Midbrain (tissue), 1 donor: ENCODE data around the gene OXCT1.
"Not testable (repeated sequence)": the region's sequence is repeated elsewhere in the genome, so short reads cannot be mapped to it uniquely, and the experiment has no call there.

Experiments
- DNase-seq: peaks from one replicate; lab custom pipeline; 2025; lab: John Stamatoyannopoulos, UW

OXCT1 gene

DNA sequence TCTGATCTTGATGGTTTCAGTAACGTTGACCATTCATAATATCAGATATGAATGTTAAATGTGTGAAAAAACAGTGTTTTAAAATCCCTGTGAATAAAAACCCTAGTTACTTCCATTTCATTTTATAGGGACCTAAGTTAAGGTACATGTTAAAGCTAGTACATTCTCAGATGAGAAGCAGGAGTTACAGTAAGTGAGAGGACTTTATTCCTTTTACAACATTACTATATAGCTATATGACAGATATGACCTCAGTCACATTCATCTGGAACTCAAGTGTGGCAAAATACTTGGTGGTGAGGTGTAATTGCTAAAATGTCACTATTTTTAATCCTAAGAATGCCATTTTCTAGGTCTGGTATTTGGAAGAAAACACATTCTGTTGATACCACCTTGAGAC is 96.4 kb downstream of the OXCT1 start:
- no peak for DNase-seq

DNA sequence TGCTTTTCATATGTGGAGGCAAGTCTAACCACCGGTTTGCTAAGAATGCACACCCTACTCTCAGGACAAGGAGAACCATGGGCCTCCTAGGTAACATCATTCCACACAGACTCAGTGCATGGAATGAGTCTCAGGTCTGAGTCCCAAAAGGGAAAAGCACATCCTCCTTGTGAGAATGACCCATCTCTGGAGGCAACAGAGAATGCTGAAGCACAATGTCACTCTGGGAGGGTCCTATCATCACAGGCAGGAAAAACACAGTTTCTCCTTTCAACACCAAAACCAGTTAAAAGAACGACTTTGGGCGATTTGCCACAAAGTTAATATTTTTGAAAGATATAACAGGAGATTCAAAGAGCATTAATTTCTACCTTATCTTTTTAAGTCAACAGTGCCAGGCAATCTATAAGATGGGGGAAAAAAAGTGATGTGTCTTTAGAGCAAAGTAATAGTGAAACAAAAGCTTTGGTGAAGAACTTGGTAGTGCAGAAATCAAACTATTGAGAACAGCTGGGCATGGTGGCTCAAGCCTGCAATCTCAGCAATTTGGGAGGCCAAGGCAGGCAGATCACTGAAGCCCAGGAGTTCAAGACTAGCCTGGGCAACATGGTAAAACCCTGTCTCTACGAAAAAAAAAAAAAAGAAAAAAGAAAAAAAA is 97.3 kb downstream of the OXCT1 start:
- DNase-seq = no peak

DNA sequence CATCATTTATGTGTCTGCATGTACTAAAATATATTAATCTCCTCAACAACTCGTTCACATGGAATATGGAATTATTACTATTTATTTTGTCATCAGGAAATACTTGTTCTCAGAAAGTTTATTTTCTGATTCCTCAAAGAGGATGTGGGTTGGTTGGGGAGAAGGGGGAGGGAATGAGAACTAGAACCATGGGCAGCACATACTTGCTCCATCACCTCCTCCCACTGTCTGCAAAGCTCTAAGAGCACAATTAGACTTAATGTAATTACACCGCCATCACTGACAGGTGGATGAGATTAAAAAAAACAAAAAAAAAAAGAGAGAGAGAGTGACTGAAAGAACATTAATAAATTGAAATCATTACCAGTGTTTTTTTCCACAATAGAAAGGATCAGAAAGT is 98.2 kb downstream of the OXCT1 start:
- DNase-seq = no peak

DNA sequence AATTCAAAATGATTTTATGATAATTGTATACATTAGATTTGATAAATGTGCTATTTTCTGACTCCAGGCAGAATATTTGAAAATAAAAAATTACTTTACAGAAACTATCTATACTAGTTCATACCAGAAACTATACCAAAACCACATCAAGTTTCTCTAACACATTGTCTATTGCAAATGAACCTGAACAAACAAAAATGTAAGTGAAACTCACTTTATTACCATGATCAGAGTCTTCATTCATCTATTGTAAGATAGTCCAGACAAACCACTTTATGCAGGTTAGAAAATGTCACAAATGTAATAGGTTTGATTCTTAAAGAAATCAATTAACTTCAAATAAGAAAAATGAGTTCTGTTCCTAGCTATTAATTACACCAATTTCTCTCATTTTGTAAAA is 99.4 kb downstream of the OXCT1 start:
- DNase-seq = no peak

DNA sequence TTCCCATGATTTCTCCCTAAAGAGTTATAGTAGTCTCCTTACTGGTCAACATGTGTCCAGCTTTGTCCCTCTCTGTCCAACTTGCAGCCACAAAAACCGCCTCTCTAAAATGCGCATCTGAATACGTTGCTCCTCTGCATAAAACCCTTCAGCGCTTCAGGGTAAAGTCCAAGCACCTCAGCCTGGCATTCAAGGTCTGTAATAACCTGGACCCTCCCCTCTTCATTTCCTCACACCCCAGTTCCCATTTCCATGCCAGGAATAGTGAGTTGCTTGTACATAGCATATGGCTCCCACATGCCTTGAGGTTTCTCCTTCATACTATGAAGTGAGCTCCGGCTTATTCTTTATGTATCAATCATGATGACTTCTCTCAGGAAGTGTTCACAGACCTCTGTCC is 101.5 kb downstream of the OXCT1 start:
- DNase-seq = no peak

DNA sequence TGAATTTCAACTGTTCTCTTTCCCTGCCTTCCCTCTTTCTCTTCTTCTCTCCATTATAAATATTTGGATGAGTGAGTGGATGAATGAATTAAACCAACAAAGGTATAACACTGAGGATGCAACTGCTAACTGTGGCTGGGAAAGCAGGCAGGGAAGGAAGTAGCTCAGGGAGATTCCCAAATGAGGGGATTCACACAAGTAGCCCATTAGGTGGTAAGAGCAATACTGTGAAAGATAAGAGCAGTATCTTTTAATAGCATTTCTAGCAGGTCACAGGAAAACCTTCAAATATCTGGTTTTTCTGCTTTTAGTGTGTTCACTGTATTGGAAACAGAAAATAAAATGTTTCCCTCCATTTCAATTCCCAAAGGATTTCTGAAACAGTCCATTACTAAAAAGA is 105.6 kb downstream of the OXCT1 start:
- DNase-seq = no peak

DNA sequence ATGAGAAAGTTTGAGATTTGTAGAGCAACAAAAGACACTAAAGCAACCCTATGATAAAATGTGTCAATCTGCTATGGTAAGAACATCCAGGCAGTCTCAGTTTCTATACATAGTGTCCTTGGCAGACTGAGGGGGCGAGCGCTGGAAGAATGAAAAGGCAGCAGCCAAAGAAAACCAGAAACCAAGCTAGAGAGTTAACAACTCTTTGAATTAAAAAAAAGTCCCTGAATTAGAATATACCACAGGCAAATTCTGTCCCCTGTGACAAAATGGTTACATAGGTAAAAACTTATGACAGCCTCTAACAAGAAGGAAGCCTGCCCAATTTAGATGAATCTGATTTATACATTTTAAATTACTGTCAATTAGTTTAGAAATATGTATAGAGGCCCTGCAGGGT is 106.7 kb downstream of the OXCT1 start:
- DNase-seq = no peak

DNA sequence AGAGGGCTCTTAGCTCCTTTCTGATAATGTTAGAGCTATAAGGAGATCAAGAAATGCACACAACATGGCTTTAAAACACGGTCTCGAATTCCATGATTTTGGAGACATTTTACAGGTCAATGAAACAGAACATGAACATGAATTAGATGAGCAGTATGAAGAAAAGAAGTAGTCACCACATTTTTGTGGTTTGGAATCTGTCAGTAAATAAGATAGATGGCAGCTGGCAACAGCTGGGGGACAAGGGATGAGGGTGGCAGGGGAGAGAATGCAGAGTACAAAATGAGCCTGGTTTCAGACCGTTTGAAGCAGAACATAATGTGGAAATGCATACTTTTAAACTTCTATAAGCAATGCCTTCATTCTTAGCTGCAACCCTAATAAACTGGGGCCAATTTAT is 107.1 kb downstream of the OXCT1 start:
- no peak for DNase-seq

DNA sequence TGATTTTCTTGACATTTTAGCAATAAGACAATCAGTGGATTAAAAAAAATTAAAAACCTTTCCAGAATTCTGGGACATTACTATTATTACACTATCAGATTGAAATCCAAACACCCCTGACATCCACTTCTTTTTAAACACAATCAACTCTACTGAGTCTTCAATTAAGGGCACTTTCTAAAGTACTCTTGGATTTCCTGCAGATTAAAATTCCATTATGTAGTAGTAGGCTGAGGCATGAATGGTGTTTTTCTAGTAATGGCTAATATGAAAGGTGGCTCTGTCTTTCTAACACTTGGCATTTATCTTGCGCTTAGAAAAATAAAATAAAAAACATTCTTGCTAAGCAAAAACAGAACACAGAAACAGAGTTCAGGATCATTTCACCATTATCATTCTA is 107.8 kb downstream of the OXCT1 start:
- no peak for DNase-seq

DNA sequence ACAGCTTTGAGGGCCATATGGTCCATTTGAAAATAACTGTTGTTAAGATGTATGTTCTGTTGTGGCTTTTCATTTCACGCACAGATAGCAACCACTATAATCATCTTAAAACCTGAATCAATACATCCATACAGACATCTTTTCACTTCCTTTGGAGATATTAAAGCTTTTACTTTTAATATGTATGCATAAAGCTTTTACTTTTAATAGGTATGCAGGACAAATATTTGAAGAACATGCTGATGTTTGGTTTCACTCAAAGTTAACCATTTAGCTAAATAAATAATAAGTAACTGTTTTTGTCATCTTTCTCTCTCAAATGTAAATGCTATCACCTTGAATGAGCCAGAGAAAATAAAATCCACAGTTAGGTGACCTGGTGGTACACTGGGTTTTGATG is 108.6 kb downstream of the OXCT1 start:
- DNase-seq = no peak

DNA sequence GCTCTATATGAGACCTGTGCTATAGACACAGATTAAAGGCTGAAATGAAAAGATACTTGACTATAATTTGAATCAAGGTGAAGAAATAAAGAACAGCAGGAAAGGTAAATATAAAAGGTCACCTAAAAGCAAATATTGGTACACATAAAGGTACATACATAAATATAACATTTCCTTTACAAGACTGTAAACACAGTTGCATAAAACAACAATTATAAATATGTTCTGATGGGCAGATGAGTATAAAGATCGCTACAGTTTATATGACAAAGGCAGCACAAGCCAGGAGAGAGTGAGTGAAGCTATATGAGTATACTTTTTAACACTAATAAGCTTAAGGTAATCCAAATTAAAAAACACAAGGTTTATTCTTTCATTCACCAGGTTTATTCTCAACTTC is 114.5 kb downstream of the OXCT1 start:
- DNase-seq = no peak

DNA sequence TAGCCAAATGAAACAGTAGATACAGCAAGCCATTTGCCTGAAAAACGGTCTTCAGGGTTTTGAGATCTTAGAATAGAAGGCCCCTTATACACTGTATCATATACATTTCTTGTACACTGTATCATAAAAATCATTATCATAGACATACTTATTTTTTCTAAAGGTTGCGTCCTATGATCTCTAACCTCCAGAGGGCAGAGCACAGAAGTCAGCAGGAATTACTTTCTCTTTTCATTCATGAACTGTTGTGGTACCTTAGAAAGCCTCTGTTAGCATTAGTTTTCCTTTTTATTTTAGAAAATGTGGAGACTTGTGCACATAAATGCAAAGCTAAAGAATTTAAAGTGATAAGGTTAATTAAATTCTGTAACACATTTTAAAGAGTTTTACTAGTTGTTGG is 115.4 kb downstream of the OXCT1 start:
- DNase-seq = no peak

DNA sequence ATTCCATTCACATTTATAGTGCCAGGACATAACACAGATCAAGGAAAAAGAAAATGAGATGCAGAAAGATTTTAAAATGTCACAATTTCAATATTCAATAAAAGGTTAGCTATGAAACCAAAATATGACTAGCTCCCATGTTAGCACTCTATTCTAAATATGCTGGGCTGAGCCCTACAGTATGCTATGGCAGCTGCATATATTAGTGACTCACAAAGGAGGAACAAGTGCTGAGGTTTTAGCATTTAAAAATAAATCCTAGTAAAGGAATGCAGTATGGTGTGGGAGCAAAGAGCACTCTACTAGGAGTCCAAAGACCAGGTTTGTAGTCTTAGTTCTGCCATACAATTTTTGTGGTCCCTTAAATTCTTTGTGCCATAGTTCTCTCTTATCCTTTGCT is 118.4 kb downstream of the OXCT1 start:
- DNase-seq = no peak

DNA sequence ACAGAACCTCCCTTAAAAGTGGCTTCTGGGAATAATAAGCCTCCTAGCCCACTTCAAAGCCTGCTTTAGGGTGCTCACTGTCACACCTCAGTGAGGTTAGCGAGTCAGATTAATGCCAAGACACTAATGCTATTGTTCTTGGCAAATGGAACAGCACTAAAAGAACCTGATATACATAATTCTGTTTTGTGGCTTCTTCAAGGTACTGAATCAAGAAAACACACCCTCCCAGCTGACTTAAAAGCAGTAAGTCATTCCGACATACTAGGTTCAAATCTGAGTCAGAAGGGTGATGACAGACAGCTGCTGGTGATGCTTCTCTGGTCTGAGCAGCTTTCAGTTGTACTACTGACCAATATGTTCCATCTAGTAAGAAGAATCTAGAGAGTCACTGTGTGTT is 121.6 kb downstream of the OXCT1 start:
- no peak for DNase-seq

DNA sequence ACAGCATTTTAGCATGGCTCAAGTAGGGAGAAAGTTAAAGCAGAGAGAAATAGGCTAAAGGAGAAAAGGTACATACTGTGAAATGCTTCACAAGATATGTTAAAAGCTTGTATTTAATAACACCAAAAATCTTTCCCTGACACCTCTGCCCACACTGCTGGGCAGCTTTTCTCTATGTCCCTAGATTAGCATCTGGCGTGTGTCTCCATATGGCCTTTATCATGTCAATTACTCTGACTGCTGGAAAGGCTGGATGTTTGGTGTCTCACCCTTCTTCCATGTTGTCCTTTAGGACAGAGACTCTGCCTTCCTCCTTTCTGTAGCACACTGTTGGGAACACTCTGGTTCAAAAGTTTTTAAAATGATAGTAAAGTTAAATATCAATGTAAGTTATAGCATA is 122.5 kb downstream of the OXCT1 start:
- no peak for DNase-seq

DNA sequence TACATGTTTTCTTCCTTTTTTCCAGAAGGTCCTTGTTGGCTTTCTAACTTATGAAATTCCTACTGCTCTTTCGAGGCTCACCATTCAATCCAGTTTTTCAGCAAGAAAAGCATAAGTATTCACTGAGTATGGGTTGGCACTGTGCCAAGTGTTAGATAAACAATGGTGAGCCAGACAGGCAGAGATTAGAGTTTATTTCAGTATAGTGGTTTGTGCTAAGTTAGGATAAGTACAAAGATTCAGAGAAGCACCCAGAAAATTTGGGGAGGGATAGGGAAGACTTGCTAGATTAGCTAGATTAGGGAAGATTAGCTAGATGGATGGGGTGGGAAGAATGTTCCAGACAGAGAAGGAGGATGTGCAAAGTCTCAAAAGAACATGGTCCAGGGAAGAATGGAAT is 122.9 kb downstream of the OXCT1 start:
- DNase-seq = no peak

DNA sequence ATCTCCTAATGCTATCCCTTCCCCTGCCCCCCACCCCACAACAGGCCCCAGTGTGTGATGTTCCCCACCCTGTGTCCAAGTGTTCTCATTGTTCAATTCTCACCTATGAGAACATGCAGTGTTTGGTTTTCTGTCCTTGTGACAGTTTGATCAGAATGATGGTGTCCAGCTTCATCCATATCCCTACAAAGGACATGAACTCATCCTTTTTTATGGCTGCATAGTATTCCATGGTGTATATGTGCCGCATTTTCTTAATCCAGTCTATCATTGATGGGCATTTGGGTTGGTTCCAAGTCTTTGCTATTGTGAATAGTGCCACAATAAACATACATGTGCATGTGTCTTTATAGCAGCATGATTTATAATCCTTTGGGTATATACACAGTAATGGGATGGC is 127.6 kb downstream of the OXCT1 start:
- DNase-seq = not testable (repeated sequence)

DNA sequence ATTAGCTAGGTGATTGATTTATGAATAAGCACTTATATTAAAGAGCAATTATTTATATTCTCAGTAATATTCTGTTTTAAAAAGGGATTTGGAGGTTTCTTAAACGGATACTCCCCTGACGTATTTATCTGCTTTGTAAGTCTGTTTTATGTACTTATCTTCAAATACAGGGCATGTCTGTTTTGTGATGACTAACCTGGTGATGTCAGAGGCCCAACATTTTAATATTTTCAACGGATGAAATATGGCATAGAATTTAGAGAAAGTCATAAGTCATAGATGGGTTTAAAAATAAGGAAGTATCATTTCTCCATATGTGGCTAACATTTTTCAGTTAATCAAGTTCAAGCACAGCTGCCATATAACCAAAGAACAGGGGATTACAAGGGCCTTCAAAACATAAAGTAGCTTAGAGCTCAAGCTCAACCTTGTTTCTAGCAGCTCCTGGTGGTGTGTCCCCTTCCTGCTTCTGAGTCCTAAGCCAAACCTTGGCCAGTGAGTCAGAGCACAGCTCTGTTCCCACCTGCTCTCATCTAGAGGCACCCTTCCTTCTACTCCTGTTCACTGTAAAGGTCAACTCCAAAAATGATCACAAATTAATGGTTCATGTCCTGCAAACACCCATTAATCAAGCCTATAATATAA is 131.4 kb downstream of the OXCT1 start:
- no peak for DNase-seq

DNA sequence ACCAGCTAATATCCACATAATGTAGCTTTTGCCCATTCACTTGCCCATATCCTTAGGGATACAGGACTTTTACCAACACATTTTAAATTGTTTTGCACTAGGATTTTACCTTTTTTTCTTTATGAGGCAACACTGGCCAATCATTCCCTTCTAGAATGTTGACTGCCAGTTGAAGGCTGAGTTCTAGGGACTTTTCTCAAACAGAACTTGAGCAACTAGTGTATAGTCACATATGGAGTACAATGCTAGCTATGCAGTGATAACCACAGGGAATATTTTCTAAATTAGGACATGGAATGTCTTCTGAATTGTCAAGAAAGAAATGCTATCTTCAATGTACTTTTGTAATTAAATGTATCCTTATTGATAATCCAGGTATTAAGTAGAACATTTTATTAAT is 133.6 kb downstream of the OXCT1 start:
- no peak for DNase-seq

DNA sequence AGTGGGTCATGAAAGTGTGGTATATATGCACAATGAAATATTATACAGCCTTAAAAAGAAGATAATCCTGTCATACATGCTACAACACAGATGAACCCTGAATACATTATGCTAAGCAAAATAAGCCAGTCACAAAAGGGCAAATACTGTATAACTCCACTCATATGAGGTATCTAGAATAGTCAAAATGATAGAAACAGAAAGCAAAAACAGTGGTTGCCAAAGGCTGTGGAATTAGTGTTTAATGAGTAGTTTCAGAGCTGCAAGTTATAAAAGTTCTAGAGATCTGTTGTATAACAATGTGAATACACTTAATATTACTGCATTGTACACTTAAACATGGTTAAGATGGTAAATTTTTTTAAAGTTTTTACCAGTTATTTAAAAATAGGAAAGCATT is 135.0 kb downstream of the OXCT1 start:
- DNase-seq = no peak

DNA sequence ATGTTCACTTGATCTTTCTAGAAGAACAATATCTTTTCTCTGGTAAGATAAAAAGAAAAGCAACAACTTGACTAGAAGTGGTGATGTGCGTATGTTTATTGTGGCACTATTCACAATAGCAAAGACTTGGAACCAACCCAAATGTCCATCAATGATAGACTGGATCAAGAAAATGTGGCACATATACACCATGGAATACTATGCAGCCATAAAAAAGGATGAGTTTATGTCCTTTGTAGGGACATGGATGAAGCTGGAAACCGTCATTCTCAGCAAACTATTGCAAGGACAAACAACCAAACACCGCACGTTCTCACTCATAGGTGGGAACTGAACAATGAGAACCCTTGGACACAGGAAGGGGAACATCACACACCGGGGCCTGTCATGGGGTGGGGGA is 140.8 kb downstream of the OXCT1 start:
- DNase-seq = not testable (repeated sequence)

DNA sequence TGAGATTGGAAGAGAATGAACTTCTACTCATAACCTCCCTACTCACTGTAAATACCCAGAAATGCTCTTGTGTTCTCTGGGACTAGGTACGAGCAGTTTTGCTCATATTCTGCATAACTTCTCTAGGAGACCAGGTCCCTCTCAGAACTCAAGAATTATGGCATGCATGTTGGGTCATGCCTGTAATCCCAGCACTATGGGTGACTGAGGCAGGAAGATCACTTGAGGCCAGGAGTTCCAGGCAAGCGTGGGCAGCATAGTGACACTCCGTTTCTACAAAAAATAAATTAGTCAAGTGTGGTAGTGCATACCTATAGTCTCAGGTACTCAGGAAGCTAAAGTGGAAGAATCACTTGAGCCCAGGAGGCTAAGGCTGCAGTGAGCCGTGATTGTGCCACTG is 141.9 kb downstream of the OXCT1 start:
- no peak for DNase-seq

DNA sequence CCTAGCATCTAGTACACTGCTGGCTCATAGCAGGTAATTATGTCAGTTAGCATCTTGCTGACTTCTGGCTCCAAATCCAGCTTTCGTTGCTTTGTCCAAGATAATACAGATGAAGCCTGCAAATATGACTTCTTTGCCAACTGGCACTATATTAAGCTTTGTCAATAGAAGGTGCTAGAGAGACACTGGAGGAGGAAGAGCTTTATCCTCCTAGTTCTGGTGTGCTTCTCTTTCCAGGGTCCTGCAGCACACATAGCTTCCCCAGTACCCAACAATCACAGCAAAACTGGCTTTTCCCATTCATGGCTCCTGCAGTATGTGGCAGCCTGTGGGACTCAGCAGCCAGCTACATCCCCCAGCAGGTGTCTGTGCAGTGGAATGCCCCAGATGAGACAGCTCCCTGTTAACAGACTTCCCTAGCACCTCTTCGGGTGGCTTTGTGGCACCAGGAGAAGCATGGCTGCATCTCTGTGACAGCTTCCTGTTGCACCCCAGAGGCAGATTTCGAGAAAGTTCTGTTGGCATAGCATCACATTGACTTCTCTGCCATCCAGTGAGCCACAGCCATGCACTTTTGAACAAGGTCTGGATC is 147.8 kb downstream of the OXCT1 start:
- DNase-seq = no peak

DNA sequence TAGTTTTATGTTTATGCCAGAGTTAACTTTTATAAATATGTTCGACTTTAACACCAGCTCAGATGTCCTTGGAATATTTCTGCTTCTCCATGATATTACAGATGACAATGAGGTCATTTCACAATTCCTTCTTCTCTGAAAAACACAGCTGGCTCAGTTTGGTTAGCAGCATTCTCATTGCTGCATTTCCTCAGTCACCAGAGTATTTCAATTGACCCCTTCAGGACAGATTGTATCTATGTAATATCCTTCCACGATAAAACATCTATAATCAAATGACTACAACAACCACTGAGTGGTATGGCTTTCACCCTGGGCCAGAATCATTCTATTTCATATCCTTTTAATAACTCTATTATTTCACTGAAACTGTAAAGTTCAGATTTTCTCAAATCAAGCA is 148.7 kb downstream of the OXCT1 start:
- no peak for DNase-seq
